Calu3 (cell line): Measurements from ENCODE around the gene CACNA2D3. TPM values are rescaled to one million over a fixed set of nuclear protein-coding genes. Genes with fewer than 3 reads are reported as not detected.

Experiments used
- BruUV-seq: library from RNA; stranded (reverse); fragments of 400-500 nt; replicated peaks from 2 replicates; lab custom pipeline; 2021; lab: Mats Ljungman, UMichigan
- CTCF ChIA-PET: fragments of 300-600 bp; sonication (Branson Sonifier 250); formaldehyde crosslinking; loops from one replicate; lab custom pipeline; 2022; ENCODE audit warnings: antibody characterized with exemption; lab: Charles Lee
- DNase-seq: peaks from one replicate; pipeline ENCODE4 v3.0.0; 2022
- H3K27ac Mint-ChIP-seq: one replicate; pipeline ENCODE4 v1.8.0; 2022; ENCODE audit warnings: mixed read lengths; ENCODE audit not compliant: unreplicated experiment
- H3K27me3 Mint-ChIP-seq: one replicate; pipeline ENCODE4 v1.8.0; 2022; ENCODE audit warnings: mixed read lengths; ENCODE audit not compliant: unreplicated experiment
- H3K36me3 Mint-ChIP-seq: one replicate; pipeline ENCODE4 v1.8.0; 2022; ENCODE audit warnings: mild to moderate bottlenecking, moderate library complexity, mixed read lengths; ENCODE audit not compliant: insufficient read depth, unreplicated experiment
- H3K4me1 Mint-ChIP-seq: one replicate; pipeline ENCODE4 v1.8.0; 2022; ENCODE audit warnings: mild to moderate bottlenecking, low read depth, mixed read lengths; ENCODE audit not compliant: unreplicated experiment
- H3K4me3 Mint-ChIP-seq: one replicate; pipeline ENCODE4 v1.8.0; 2022; ENCODE audit warnings: mild to moderate bottlenecking, low read depth, moderate library complexity, mixed read lengths; ENCODE audit not compliant: unreplicated experiment
- H3K9me3 Mint-ChIP-seq: one replicate; pipeline ENCODE4 v1.8.0; 2022; ENCODE audit warnings: low read depth, mixed read lengths; ENCODE audit not compliant: unreplicated experiment
- CTCF ChIP-seq: fragments of 200-600 bp; IDR thresholded peaks from one replicate; pipeline ENCODE4 v1.8.0; 2022; ENCODE audit warnings: antibody characterized with exemption; ENCODE audit not compliant: unreplicated experiment
- intact Hi-C: fragments of 100-400 bp; cut with micrococcal nuclease; formaldehyde crosslinking; loops from one replicate; pipeline ENCODE4 v1.10.0; 2022; ENCODE audit not compliant: unreplicated experiment
- total RNA-seq: library from RNA; stranded (reverse); gene quantifications from 2 replicates; pipeline ENCODE4 v1.2.3, GENCODE V29; 2022

The CACNA2D3 gene
- total RNA-seq, 1 experiment from 2014 or later, result not detected

GRCh38 chr3:54157860-54158259, 35.5 kb downstream of the CACNA2D3 start:
- Mint-ChIP-seq H3K27me3 (peaks cover 49% of the 10 kb centered on the region), H3K4me1 (no peaks in the 10 kb centered on the region), H3K36me3 (no peaks in the 10 kb centered on the region), H3K4me3 (no peak overlapping the region), H3K9me3 (no peaks in the 10 kb centered on the region), H3K27ac (no peak overlapping the region)
- BruUV-seq, result no TSS peak
- TF ChIP-seq CTCF, result no peak
- intact Hi-C loops, result no loop called here
- CTCF ChIA-PET, result interaction anchor here (1.1 kb wide), 1 partner anchor 11 kb away, joined by 5 read pairs; no protein-coding TSS in a partner anchor
- no peak for DNase-seq

- no peak for DNase-seq
- CTCF ChIA-PET, result no interaction called here
- H3K27me3 Mint-ChIP-seq, result peaks cover 58% of the 10 kb centered on the region
- H3K27ac Mint-ChIP-seq, result no peak overlapping the region
- intact Hi-C loops, result no loop called here
- no peaks in the 10 kb centered on the region for H3K36me3 Mint-ChIP-seq
- TF ChIP-seq CTCF, result no peak
- no TSS peak for BruUV-seq
- no peaks in the 10 kb centered on the region for H3K4me1 Mint-ChIP-seq
- no peak overlapping the region for H3K4me3 Mint-ChIP-seq
- no peaks in the 10 kb centered on the region for H3K9me3 Mint-ChIP-seq
These were observed 37.6 kb downstream of the CACNA2D3 start for GRCh38 chr3:54159917-54160316.

GRCh38 chr3:54163441-54163840, 41.1 kb downstream of the CACNA2D3 start:
- CTCF ChIA-PET, result no interaction called here
- no peaks in the 10 kb centered on the region for H3K9me3 Mint-ChIP-seq

GRCh38 chr3:54164192-54164975, 42.0 kb downstream of the CACNA2D3 start:
- CTCF ChIA-PET, result interaction anchor here (0.7 kb wide), 1 partner anchor 48 kb away, joined by 7 read pairs; no protein-coding TSS in a partner anchor
- no TSS peak for BruUV-seq
- Mint-ChIP-seq H3K27me3 (peaks cover 44% of the 10 kb centered on the region), H3K27ac (no peak overlapping the region), H3K4me3 (no peak overlapping the region), H3K9me3 (no peaks in the 10 kb centered on the region), H3K4me1 (no peaks in the 10 kb centered on the region), H3K36me3 (no peaks in the 10 kb centered on the region)
- TF ChIP-seq CTCF, result no peak
- DNase-seq, result no peak
- intact Hi-C loops, result no loop called here

More at GRCh38 chr3:54163441-54163840, 41.1 kb downstream of the CACNA2D3 start:
- Mint-ChIP-seq H3K36me3 (no peaks in the 10 kb centered on the region), H3K27ac (no peak overlapping the region), H3K27me3 (peaks cover 49% of the 10 kb centered on the region), H3K4me3 (no peak overlapping the region), H3K4me1 (no peaks in the 10 kb centered on the region)
- intact Hi-C loops, result no loop called here
- DNase-seq, result no peak
- BruUV-seq, result no TSS peak
- no peak for TF ChIP-seq CTCF
